ENCODE results near the gene TMEM38B.

GRCh38 chr9:105662184-105663104 is 31.9 kb upstream of the TMEM38B start, which contains the start of gene TAL2:
- TF ChIP-seq EZH2phosphoT487 (IDR thresholded peaks at IDR 0.05; ENCODE audit: low read depth, severe bottlenecking, unreplicated experiment) (no peak), EZH2 (IDR thresholded peaks at IDR 0.05; ENCODE audit: borderline replicate concordance) (no peak), CTCF (IDR thresholded peaks at IDR 0.05; ENCODE audit: poor library complexity) (no peak)

Data from hepatocyte (in vitro differentiated cells).